GM20431 (cell line): ENCODE results near the gene VCPKMT.
"Not testable (repeated sequence)": the region's sequence is repeated elsewhere in the genome, so short reads cannot be mapped to it uniquely, and the experiment has no call there.

Experiments
- in situ Hi-C: fragments of 300-500 bp; cut with MseI, MboI; formaldehyde crosslinking; loops from one replicate; pipeline ENCODE4 v1.15.0; 2020; ENCODE audit warnings: low sequenced_read_pairs; ENCODE audit not compliant: unreplicated experiment

VCPKMT gene

DNA sequence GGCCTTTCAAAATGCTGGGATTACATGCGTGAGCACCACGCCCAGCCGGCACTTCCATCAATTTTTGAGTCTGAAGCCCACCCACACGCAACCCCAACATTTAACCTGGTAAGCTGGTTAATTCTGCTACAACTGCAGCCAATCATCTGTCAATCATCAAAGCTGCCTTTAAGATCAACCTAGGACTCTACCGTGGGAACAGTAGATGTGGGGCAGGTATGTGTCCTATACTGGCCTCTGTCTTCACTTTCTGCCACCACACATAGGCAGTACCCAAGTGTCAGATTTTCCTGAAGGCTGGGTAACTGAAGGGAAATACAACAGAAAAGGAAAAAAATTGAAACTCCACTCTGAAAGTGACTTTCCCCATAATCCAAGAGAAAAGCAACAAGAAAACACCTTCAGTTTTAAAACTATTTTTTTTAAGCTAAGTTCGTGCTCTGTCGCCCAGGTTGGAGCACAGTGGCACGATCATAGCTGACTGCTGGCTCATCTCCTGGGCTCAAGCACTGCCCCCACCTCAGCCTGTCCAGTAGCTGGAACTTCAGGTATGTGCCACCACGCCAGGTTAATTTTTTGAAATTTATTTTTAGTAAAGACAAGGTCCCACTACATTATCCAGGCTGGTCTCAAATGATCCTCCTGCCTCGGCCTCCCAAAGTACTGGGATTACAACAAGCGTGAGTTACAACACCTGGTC, 22.2 kb downstream of the VCPKMT start:
- in situ Hi-C loops: no loop called here

DNA sequence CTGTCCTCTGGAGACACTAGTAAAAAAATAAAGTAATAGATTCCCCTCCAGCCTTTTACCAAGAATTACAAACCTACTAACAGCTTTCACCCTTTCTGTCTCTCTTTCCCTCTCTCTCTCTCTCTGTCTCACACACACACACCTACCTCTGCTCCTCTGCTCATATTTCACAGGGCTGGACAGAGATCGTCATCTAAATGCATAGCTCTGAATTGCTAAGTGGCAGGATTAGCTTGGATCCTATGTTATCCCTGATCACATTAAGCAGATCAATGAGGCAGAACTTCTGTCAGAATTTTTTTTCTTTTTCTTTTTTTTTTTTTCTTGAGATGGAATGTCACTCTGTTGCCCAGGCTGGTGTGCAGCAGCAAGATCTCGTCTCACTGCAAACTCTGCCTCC, 22.9 kb downstream of the VCPKMT start:
- in situ Hi-C loops: no loop called here

DNA sequence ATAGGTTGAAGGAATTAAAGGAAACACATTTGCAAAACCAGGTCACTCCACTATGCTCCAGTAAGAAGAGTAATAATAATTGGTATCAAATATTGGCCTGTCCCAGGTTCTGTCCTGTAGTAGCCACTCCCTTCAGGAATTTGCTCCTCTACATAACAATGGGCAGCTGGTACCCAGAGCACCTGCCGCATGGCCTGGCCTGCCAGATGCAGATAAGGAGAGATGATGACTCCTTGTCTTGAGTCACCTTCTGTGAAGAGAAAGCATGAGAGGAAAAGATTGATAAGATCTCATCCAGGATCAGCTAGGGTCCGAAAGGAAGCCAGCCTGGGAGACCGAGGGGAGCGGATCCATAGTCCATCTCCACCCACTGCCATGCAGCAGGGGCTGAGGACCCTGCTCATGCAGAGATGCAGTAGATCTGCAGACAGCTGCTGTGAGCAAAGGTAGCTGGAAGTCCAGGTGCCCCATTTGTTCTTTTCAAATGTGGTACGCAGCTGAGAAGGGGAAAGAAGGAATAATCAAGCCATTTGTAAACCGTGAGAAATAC, 24.3 kb downstream of the VCPKMT start:
- in situ Hi-C loops: no loop called here

DNA sequence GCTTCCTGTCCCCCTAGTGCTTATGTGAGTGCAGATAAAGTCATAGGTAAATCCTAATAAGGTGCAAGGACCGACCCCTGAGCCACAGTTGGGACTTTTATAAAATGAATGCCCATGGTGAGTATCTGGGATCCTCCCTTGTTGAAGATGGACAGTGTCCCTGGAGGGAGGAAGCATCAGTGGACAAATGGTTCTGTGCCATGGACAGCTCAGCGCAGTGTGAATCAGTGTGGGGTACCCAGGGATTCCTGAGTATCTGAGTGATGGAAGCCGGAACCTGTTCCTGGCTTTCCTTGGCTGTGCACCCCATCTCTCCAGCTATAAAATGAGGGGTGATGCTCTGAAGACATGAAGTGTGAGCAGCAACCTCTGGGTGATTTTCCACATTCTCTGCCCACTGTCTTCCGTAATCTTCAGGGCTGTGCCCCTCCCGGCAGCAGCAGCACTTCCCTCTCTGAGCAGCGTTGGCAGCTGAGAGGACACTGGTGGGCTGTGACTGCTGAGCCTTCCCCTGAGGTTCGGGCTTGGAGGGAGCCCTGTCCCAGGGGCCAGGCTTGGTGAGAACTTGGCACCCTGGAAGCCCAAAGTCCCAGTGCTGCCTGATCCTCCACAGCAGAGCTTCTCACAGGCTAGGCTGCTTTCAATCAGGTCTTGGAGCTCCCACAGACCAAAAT, 25.0 kb downstream of the VCPKMT start:
- in situ Hi-C loops: no loop called here

DNA sequence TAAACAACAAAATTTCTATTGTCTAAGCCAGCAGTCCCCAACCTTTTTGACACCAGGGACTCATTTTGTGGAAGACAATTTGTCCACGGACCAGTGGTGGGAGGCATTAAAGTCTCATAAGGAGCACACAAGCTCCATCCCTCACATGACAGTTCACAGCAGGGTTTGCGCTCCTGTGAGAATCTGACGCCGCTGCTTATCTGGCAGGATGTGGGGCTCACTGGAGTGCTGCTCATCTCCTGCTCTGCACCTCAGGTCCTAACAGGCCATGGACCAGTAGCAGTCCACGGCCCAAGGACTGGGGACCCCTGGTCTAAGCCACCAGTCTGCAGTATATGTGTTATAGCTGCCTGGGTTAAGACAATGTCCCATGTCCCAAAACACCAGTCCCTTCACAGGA, 27.2 kb downstream of the VCPKMT start:
- in situ Hi-C loops: no loop called here

DNA sequence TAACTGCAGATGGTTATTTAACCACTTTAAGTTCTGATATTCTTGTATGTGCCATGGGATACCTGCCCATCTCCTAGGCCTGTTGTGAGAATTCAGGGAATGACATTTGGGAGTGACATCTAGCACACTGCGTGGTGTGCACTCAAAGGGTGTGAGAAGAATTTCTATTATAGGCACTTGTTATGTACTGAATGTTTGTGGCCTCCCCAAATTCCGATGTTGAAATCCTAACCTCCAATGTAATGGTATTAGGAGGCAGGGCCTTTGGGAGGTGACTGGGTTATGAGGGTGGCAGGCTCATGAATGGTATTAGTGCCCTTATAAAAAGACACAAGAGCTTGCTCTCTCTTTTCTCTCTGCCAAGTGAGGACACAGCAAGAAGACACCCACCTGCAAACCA, 27.6 kb downstream of the VCPKMT start:
- in situ Hi-C loops: no loop called here

DNA sequence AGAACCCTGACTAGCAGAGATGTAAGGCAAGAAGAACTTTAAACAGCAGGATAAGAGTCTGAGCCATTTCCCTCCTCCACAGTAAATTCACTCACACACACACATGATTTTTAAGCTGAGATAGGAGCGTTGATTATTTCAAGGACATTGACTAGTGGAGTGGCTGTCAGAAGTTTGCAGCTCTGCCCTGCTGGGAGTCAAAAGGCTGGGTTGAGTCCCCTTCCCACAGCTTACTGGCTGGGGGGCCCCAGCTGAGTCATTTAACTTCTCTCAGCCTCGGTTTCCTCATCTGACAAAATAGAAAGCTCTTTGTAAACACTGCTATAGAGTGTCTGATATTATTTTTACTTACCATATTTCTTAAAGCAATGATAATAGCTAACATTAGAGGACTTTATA, 28.3 kb downstream of the VCPKMT start:
- in situ Hi-C loops: no loop called here

DNA sequence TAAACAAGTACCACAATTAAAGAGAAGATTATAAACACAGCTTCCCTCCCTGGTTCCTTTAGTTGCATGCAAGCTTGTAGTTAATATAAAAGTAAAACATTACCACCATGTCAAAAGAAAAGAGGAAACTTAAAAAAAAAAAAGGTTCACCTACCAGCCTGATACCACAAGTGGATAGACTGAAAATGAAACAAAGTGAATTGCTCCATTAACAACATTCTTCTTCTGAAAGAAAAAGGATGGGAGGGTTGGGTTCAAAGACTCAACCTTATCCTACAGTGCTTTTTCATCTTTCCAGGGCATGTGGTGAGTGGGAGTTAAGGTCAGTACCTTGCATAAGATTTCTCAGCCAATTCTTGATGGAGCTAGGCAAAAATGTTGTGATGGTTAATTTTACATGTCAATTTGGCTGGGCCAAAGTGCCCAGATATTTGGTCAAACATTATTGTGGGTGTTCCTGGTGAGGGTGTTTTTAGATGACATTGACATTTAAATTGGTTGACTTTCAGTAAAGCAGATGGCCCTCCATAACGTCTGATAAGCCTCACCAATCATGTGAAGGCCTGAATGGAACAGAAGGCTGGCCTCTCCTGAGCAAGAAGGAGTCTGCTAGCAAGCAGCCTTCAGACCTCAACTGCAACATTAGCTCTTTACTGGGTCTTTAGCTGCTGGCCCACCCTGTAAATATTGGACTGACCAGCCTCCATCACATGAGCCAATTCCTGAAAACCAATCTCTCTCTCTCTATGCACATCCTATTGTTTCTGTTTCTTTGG, 28.8 kb downstream of the VCPKMT start:
- in situ Hi-C loops: no loop called here

DNA sequence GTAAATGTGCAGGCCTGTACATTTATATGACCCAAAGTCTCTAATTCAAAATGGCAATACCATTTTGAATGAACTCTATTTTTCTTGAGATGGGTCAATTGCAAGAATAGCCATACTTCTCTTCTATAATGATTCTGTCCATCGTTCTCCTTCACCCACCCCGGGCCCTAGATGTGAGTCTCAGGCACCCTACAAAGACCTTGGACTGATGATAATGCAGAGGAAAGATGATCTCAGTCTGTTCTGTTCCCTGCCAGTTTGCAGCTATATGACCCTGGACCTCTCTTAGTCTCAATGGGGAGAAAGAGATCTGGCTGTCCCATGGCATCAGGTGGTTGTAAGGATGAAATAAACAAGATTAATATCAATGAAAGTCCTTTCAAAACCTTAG, 30.1 kb downstream of the VCPKMT start:
- in situ Hi-C loops: no loop called here

DNA sequence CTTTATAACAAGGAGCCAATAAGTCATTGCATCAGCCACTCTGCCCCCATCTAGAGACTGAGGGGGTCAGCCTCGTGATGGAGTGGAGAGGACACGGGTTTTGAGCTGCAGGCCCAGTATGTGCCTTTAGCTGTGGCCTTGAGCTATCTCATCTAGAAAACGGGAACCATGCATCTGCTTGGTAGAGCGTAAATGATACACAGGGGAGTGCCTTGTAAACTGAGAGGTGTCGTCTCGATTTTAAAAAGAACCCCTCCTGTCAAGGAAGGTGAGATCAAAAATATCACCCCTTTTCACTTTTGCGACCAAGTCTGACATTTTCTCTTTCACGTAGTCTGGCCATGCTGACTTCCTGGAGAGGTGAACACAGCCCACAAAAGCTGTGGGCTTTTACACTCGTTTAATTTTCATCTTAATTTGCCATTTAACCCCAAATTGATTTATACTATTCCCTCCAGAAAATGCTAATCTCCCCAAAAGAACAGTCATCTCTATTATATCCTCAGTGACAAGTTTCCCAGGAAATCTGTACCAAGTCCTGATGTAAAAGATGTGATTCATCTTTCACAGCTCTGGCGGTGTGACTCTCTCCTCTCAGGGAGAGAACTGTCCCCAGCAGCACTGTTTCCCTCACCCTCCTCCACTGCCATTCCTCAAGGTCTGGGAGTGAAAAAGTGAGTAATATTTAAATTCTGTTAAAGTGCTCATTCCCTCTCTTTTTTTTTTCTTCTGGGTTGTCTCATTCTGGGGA, 30.6 kb downstream of the VCPKMT start:
- in situ Hi-C loops: no loop called here

DNA sequence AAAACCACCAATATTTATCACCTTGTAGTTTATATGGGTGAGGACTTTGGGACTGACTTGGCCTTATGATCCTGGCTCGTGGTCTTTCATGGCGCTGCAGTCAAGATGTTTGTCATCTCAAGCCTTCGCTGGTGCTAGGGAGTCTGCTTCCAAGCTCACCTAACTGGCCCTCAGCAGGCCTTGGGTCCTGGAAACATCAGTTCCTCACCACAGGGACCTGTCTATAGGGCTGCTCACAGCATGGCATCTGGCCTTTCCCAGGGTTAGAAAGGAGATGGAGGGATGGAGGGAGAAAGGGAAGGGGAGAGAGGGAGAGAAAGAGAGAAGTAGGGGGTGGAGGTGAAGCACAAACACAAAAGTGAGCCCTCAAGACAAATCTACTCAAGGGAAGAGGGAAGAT, 31.7 kb downstream of the VCPKMT start:
- in situ Hi-C loops: no loop called here

DNA sequence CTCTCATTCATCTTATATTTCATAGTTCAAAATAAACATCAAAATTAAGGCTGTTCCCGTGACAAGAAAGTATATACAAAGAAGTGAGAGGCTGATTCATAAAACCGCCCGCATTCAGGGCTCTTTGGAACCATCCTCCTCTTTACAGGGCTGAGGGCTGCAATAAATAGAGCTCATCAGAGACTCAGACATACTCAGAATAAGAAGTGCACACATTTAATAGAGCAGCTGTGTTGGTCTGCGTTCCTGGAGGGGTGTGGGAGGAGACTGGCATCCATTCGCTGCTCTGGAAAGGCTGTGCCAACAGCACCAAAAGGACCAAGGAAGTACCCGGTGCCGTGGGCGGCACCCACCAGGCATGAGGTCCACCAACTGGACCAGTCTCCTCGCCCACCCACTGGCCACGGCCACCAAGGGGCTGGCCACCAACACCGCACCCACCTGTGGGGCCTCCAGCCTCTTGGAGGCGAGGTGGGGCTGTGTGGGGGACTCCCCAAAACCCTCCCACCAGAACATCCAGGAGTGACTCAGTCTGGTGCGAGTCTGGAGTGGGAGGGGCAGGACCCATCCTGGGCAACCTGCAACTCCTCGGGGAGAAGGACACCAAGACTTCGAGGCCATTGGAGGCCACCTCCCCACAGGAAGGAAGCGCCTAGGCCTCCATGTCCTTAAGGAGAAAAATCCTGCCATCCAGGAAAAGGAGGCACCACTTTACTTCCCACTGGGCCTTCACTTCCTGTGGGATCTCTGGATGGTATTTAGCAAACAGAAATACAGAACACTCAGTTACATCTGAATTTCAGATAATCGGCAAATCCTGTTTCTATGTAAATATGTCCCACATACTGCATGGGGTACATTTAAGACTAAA, 32.7 kb downstream of the VCPKMT start:
- in situ Hi-C loops: no loop called here

DNA sequence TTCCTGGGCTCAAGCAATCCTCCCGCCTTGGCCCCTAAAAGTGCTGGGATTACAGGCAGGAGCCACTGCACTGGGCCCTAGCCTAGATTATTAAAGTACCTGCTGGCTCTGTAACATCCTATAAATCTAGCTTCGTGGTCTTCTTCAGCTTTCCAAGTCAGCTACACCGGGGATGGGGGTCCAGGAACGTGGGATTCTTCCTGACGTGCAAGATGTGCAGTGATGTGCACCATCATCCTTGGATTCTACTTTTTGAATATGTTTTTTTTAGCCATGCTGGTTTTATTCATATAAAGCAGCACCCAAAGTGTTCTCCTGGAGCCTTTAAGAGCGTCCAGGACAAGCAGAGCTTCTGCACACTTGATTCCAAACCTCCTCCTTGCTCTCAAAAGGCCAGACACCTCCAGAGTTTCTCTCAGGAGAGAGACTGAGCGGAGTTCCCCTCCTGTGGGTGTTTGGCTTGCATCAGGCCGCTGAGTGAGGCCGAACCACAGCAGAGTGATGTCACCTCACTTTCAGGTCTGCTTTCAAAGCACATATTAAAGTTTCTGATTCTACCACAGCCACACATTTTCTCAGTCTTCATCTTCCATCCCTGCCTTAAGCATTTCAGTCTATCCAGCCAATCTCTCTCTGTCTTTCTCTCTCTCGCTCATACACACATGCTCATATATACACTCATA, 33.4 kb downstream of the VCPKMT start:
- in situ Hi-C loops: no loop called here

DNA sequence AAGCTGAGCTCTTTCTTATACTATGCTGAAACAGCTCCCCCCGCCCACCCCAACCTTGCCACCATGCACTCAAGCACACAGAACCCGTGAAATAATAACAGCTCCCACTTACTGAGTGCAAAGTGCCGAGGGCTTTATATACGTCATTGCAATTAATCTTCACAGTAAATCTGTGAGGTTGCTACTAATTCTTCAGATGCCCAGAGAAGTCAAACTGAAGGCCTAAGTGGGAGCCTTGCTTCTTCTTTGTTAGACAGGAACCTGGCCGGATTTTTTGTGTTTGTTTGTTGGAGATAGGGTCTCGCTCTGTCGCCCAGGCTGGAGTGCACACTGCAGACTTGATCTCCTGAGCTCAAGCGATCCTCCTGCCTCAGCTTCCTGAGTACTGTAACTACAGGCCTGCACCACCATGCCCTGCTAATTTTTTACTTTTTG, 34.0 kb downstream of the VCPKMT start:
- in situ Hi-C loops: no loop called here

DNA sequence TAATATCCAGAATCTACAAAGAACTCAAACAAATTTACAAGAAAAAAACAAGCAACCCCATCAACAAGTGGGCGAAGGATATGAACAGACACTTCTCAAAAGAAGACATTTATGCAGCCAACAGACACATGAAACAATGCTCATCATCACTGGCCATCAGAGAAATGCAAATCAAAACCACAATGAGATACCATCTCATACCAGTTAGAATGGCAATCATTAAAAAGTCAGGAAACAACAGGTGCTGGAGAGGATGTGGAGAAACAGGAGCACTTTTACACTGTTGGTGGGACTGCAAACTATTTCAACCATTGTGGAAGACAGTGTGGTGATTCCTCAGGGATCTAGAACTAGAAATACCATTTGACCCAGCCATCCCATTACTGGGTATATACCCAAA, 37.3 kb downstream of the VCPKMT start:
- in situ Hi-C loops: not testable (repeated sequence)

DNA sequence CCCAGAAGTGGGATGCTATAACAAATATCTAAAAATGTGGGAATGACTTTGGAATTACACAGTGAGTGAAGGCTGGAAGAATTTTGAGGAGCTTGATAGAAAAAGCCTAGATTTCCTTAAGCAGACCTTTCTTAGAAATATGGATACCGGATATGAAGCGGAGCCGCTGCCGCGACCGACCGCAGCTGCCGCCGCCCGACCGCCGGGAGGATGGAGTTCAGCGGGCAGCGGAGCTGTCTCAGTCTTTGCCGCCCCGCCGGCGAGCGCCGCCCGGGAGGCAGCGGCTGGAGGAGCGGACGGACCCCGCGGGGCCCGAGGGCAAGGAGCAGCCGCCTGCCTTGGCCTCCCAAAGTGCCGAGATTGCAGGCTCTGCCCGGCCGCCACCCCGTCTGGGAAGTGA, 42.7 kb downstream of the VCPKMT start:
- in situ Hi-C loops: not testable (repeated sequence)

DNA sequence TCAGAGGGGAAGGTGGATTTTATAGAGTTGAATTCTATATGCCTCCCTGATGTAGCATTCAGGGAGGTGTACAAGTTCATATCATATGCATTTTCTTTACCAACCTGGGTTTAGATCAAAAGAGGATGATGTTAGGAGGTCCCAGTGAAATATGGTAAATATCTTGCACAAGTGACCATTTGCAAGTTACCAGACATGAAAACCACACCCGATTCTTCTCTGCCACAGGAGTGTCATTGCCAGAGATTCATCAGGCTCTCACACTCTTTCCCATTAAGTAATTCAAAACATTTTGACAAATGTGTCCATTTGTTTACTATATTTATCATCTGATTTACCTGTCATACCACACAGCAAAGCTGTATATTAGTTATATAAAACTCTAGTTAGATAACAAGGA, 44.0 kb downstream of the VCPKMT start:
- in situ Hi-C loops: no loop called here

DNA sequence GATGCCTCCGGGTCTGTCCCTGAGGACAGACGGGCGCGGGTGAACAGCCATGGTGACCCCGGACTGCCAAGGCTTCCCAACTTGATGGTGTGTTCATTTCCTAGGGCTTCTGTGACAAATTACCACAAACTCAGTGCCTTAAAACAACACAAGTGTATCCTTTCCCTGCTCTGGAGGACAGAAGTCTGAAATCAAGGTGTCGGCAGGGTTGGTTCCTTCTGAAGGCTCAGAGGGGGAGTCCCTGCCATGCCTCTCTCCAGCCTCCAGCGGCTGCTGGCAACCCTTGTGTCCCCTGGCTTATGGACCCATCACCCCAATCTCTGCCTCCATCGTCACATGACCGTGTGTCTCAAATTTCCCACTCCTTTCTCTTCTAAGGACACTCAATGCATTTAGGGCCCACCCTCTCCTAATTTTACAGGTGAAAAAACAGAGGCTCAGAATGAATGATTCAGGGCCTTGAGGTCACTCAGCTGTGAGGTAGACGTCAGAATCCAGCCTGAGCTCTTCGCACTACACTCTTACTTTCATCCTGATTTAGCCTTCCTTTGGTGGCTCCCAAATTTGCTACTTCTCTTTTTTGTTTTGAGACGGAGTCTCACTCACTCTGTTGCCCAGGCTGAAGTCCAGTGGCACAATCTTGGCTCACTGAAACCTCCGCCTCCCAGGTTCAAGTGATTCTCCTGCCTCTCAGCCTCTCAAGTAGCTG, 45.4 kb downstream of the VCPKMT start:
- in situ Hi-C loops: no loop called here
